ENCODE data around the gene PABPN1.

DNA sequence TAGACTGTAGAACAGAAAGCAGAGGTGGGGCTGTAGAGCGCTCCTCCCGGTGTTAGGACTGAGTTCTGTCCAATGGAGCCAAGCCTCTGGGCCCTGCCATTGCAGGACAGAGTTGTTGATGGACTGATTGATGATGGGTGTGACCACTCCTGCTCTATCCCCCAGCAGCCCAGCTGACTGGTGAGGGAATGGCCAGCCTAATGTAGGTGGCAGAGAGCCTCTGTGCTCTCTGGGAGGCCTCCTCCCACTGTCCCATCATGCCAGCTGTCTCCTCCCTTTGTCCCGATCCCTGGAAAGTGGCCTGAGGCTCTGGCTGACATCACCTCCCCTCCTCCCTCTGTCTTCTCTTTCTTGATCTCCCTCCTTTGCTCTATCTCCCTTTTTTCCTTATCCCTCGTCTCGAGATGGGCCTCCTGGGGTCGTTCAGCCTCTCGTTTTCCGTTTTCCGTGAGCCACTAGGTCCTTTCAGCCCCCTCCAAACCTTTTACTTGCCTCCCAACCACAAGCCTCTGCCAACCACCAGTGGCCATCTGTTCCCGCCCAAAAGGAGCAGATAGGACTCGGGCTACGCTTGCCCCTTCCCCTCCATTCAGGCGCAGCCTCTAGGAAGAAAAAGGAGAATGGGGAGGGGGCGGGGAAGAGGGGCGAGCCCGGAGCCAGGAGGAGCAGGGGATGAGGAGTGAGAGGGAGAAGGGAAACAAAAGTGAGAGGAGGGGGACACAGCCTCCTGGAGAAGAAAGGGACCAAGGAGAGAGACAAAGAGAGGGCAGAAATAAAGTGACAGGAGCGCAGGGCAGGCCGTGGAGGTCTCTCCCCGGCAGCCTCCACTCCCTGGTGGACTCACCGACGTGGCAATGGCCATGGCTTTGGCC lies 43.1 kb downstream of the PABPN1 start:
- TF ChIP-seq CTCF (IDR thresholded peaks at IDR 0.05; ENCODE audit: insufficient read depth, low read length, poor library complexity, severe bottlenecking) (no peak), EZH2phosphoT487 (conservative IDR thresholded peaks at IDR 0.05; ENCODE audit: low read length) (no peak)

All from SU-DHL-6 (cell line).